ENCODE measurements around the gene EFCAB8.

EFCAB8 gene

GRCh38 chr20:32829311-32830005, 29.3 kb upstream of the EFCAB8 start:
- peak overlapping the region; percentile 59 for H3K27ac ChIP-seq (ENCODE audit: low read length)

GRCh38 chr20:32830437-32830836, 28.3 kb upstream of the EFCAB8 start:
- peak overlapping the region; percentile 59 for H3K27ac ChIP-seq (ENCODE audit: low read length)
- H3K4me3 ChIP-seq (ENCODE audit: low read depth in 1 of 2, low read length in 2 of 2): no peak overlapping the region
- H3K36me3 ChIP-seq (ENCODE audit: control insufficient read depth in 1 of 2, insufficient read depth in 2 of 2, low read length in 2 of 2): peaks cover 21 to 28% of the 10 kb centered on the region in 2 donors

More at GRCh38 chr20:32829311-32830005, 29.3 kb upstream of the EFCAB8 start:
- Histone ChIP-seq H3K4me1 (ENCODE audit: control insufficient read depth in 1 of 2, insufficient read depth in 2 of 2, low read length in 2 of 2) (peaks cover 12 to 25% of the 10 kb centered on the region in 2 donors), H3K9me3 (ENCODE audit: control insufficient read depth in 1 of 2, low read length in 2 of 2) (no peaks in the 10 kb centered on the region), H3K36me3 (ENCODE audit: control insufficient read depth in 1 of 2, insufficient read depth in 2 of 2, low read length in 2 of 2) (peaks cover 21 to 23% of the 10 kb centered on the region in 2 donors), H3K4me3 (ENCODE audit: low read depth in 1 of 2, low read length in 2 of 2) (no peak overlapping the region), H3K27me3 (ENCODE audit: low read depth, low read length) (no peaks in the 10 kb centered on the region)

GRCh38 chr20:32831982-32832381, 26.7 kb upstream of the EFCAB8 start:
- no peak overlapping the region for H3K4me3 ChIP-seq (ENCODE audit: low read depth in 1 of 2, low read length in 2 of 2)
- H3K9me3 ChIP-seq (ENCODE audit: control insufficient read depth in 1 of 2, low read length in 2 of 2): no peaks in the 10 kb centered on the region
- H3K27ac ChIP-seq (ENCODE audit: low read length): no peak overlapping the region
- H3K4me1 ChIP-seq (ENCODE audit: control insufficient read depth in 1 of 2, insufficient read depth in 2 of 2, low read length in 2 of 2): peaks cover 12 to 25% of the 10 kb centered on the region in 2 donors
- H3K36me3 ChIP-seq (ENCODE audit: control insufficient read depth in 1 of 2, insufficient read depth in 2 of 2, low read length in 2 of 2): peaks cover 24 to 28% of the 10 kb centered on the region in 2 donors
- no peaks in the 10 kb centered on the region for H3K27me3 ChIP-seq (ENCODE audit: low read depth, low read length)

More at GRCh38 chr20:32830437-32830836, 28.3 kb upstream of the EFCAB8 start:
- peaks cover 12 to 25% of the 10 kb centered on the region in 2 donors for H3K4me1 ChIP-seq (ENCODE audit: control insufficient read depth in 1 of 2, insufficient read depth in 2 of 2, low read length in 2 of 2)
- H3K27me3 ChIP-seq (ENCODE audit: low read depth, low read length): no peaks in the 10 kb centered on the region
- no peaks in the 10 kb centered on the region for H3K9me3 ChIP-seq (ENCODE audit: control insufficient read depth in 1 of 2, low read length in 2 of 2)

DNA sequence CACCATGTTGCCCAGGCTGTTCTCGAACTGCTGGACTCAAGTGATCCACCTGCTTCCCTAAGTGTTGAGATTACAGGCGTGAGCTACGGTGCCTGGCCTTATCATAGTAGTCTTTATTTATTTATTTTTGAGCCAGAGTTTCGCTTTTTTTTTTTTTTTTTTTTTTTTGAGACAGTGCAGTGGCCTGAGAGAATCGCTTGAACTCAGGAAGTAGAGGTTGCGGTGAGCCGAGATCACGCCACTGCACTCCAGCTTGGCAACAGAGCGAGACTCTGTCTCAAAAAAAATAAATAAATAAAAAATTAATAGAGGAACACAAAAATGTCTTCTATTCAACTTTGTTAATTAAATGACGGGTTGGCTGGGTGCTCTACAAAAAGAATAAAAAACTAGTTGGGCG, 26.1 kb upstream of the EFCAB8 start:
- H3K27ac ChIP-seq (ENCODE audit: low read length): no peak overlapping the region
- H3K27me3 ChIP-seq (ENCODE audit: low read depth, low read length): no peaks in the 10 kb centered on the region
- peaks cover 12 to 25% of the 10 kb centered on the region in 2 donors for H3K4me1 ChIP-seq (ENCODE audit: control insufficient read depth in 1 of 2, insufficient read depth in 2 of 2, low read length in 2 of 2)
- no peaks in the 10 kb centered on the region for H3K9me3 ChIP-seq (ENCODE audit: control insufficient read depth in 1 of 2, low read length in 2 of 2)
- H3K4me3 ChIP-seq (ENCODE audit: low read depth in 1 of 2, low read length in 2 of 2): no peak overlapping the region
- peaks cover 23 to 27% of the 10 kb centered on the region in 2 donors for H3K36me3 ChIP-seq (ENCODE audit: control insufficient read depth in 1 of 2, insufficient read depth in 2 of 2, low read length in 2 of 2)

DNA sequence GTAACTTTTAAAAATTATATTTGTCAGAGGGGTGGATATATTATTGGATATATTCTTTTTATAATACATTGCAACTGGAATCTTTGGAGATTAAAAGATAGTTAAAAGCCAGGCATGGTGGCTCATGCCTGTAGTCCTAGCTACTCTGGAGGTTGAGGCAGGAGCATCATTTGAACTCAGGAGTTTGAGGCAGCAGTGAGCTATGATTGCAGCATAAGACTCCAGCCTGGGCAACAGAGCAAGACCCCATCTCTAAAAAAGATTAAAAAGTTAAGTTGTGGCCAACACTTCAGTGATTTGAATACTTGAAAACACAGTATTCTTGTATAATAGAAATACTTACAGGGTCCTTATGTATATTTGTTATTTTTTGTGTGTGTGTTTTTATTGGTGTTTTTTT, 23.8 kb upstream of the EFCAB8 start:
- Histone ChIP-seq H3K27ac (ENCODE audit: low read length) (no peak overlapping the region), H3K27me3 (ENCODE audit: low read depth, low read length) (no peaks in the 10 kb centered on the region), H3K36me3 (ENCODE audit: control insufficient read depth in 1 of 2, insufficient read depth in 2 of 2, low read length in 2 of 2) (peaks cover 41% of the 10 kb centered on the region in 2 donors), H3K9me3 (ENCODE audit: control insufficient read depth in 1 of 2, low read length in 2 of 2) (no peaks in the 10 kb centered on the region), H3K4me3 (ENCODE audit: low read depth in 1 of 2, low read length in 2 of 2) (no peak overlapping the region), H3K4me1 (ENCODE audit: control insufficient read depth in 1 of 2, insufficient read depth in 2 of 2, low read length in 2 of 2) (peaks cover 4% of the 10 kb centered on the region in 2 donors)

- no peaks in the 10 kb centered on the region for H3K4me1 ChIP-seq (ENCODE audit: control insufficient read depth in 1 of 2, insufficient read depth in 2 of 2, low read length in 2 of 2)
- peaks cover 45 to 48% of the 10 kb centered on the region in 2 donors for H3K36me3 ChIP-seq (ENCODE audit: control insufficient read depth in 1 of 2, insufficient read depth in 2 of 2, low read length in 2 of 2)
- H3K27me3 ChIP-seq (ENCODE audit: low read depth, low read length): no peaks in the 10 kb centered on the region
- H3K4me3 ChIP-seq (ENCODE audit: low read depth in 1 of 2, low read length in 2 of 2): no peak overlapping the region
- no peaks in the 10 kb centered on the region for H3K9me3 ChIP-seq (ENCODE audit: control insufficient read depth in 1 of 2, low read length in 2 of 2)
- H3K27ac ChIP-seq (ENCODE audit: low read length): no peak overlapping the region
These were observed 21.6 kb upstream of the EFCAB8 start for GRCh38 chr20:32837157-32837556.

- Histone ChIP-seq H3K27me3 (ENCODE audit: low read depth, low read length) (no peaks in the 10 kb centered on the region), H3K4me3 (ENCODE audit: low read depth in 1 of 2, low read length in 2 of 2) (no peak overlapping the region), H3K9me3 (ENCODE audit: control insufficient read depth in 1 of 2, low read length in 2 of 2) (no peaks in the 10 kb centered on the region), H3K4me1 (ENCODE audit: control insufficient read depth in 1 of 2, insufficient read depth in 2 of 2, low read length in 2 of 2) (no peaks in the 10 kb centered on the region), H3K27ac (ENCODE audit: low read length) (no peak overlapping the region), H3K36me3 (ENCODE audit: control insufficient read depth in 1 of 2, insufficient read depth in 2 of 2, low read length in 2 of 2) (peaks cover 40 to 61% of the 10 kb centered on the region in 2 donors)
These were observed 19.3 kb upstream of the EFCAB8 start for GRCh38 chr20:32839227-32839981.

- no peaks in the 10 kb centered on the region for H3K4me1 ChIP-seq (ENCODE audit: control insufficient read depth in 1 of 2, insufficient read depth in 2 of 2, low read length in 2 of 2)
- H3K27ac ChIP-seq (ENCODE audit: low read length): no peak overlapping the region
- no peaks in the 10 kb centered on the region for H3K9me3 ChIP-seq (ENCODE audit: control insufficient read depth in 1 of 2, low read length in 2 of 2)
- H3K4me3 ChIP-seq (ENCODE audit: low read depth in 1 of 2, low read length in 2 of 2): no peak overlapping the region
- H3K36me3 ChIP-seq (ENCODE audit: control insufficient read depth in 1 of 2, insufficient read depth in 2 of 2, low read length in 2 of 2): peaks cover 40 to 60% of the 10 kb centered on the region in 2 donors
- no peaks in the 10 kb centered on the region for H3K27me3 ChIP-seq (ENCODE audit: low read depth, low read length)
These were observed 18.8 kb upstream of the EFCAB8 start for GRCh38 chr20:32839982-32840285.

DNA sequence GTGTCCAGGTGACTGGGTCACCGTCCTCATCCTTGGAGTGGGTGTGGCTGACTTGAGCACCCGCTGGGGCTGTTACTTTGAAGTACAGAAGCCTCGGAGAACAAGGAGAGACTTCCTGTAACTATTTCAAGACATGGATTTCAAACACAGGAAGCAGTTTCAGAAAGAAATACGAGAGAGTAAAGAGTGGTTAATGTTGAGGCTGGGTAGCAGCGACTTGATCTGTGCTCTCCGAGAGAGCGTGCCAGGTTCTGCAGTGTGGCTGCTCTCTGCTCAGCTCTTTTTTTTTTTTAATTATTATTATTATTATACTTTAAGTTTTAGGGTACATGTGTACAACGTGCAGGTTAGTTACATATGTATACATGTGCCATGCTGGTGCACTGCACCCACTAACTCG, 17.5 kb upstream of the EFCAB8 start:
- Histone ChIP-seq H3K4me1 (ENCODE audit: control insufficient read depth in 1 of 2, insufficient read depth in 2 of 2, low read length in 2 of 2) (peaks cover 0 to 3% of the 10 kb centered on the region in 2 donors), H3K36me3 (ENCODE audit: control insufficient read depth in 1 of 2, insufficient read depth in 2 of 2, low read length in 2 of 2) (peaks cover 42 to 52% of the 10 kb centered on the region in 2 donors), H3K4me3 (ENCODE audit: low read depth in 1 of 2, low read length in 2 of 2) (no peak overlapping the region), H3K27ac (ENCODE audit: low read length) (no peak overlapping the region), H3K9me3 (ENCODE audit: control insufficient read depth in 1 of 2, low read length in 2 of 2) (no peaks in the 10 kb centered on the region), H3K27me3 (ENCODE audit: low read depth, low read length) (no peaks in the 10 kb centered on the region)

GRCh38 chr20:32841632-32842031, 17.1 kb upstream of the EFCAB8 start:
- Histone ChIP-seq H3K4me3 (ENCODE audit: low read depth in 1 of 2, low read length in 2 of 2) (no peak overlapping the region), H3K27me3 (ENCODE audit: low read depth, low read length) (no peaks in the 10 kb centered on the region), H3K4me1 (ENCODE audit: control insufficient read depth in 1 of 2, insufficient read depth in 2 of 2, low read length in 2 of 2) (peaks cover 0 to 3% of the 10 kb centered on the region in 2 donors), H3K27ac (ENCODE audit: low read length) (no peak overlapping the region), H3K9me3 (ENCODE audit: control insufficient read depth in 1 of 2, low read length in 2 of 2) (no peaks in the 10 kb centered on the region), H3K36me3 (ENCODE audit: control insufficient read depth in 1 of 2, insufficient read depth in 2 of 2, low read length in 2 of 2) (peaks cover 43 to 49% of the 10 kb centered on the region in 2 donors)

DNA sequence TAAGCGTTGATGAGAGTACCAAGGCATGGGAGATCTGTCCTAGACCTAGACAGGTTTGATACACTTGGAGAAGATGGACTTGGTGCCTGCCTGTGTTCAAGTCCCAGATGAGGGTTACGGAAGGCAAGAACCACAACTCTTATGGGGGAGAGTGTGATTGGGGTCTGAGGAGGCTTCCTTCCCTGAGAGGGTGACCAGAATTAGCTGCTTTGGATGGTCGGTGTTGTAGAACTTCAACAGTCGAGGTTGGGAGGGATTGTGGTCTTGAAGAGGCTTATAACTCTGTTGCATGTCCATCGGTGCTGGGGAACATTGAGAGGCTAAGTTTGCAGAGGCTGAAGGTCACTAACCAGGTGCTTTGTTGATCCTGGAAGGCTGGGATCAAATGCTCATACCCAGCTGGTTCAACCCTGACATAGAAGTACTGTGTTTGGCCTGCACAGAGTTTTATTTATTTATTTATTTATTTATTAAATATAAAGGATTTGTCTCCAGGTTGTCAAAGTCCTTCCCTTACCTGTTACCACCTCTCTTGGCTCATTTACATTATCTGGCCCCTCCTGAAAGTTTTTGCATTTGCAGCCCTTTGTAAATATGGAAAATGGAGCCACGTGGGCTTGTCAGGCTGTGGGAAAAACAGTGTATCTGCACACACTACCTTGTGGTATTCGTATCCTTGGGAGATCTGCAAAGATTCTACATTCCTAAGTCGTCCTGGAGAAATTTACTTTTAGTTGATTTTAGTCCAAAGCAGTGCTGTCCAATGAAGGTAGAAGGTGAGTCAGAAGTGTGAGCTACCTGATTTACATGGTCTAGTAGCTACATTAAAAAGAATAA, 15.8 kb upstream of the EFCAB8 start:
- H3K4me3 ChIP-seq (ENCODE audit: low read depth in 1 of 2, low read length in 2 of 2): no peak overlapping the region
- H3K36me3 ChIP-seq (ENCODE audit: control insufficient read depth in 1 of 2, insufficient read depth in 2 of 2, low read length in 2 of 2): peaks cover 47 to 52% of the 10 kb centered on the region in 2 donors
- H3K9me3 ChIP-seq (ENCODE audit: control insufficient read depth in 1 of 2, low read length in 2 of 2): no peaks in the 10 kb centered on the region
- H3K27me3 ChIP-seq (ENCODE audit: low read depth, low read length): no peaks in the 10 kb centered on the region
- H3K27ac ChIP-seq (ENCODE audit: low read length): no peak overlapping the region
- peaks cover 0 to 3% of the 10 kb centered on the region in 2 donors for H3K4me1 ChIP-seq (ENCODE audit: control insufficient read depth in 1 of 2, insufficient read depth in 2 of 2, low read length in 2 of 2)
